ENCODE data around the gene CLMN.
"Not testable (repeated sequence)": the region's sequence is repeated elsewhere in the genome, so short reads cannot be mapped to it uniquely, and the experiment has no call there.

CLMN gene

DNA sequence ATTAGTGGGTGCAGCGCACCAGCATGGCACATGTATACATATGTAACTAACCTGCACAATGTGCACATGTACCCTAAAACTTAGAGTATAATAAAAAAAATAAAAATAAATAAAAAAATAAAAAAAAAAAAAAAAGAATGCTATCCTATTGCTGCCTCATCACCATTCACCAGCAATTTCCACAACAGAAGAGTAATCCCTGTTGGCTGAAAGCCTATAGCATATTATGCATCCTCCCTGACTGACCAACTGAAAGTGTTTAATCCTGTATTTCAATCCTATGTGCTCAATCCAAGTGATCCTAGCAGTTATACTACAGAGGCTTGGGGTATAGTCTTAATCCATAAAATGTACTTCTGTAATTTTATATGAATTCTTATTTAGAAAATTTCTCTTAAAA is 180.8 kb downstream of the CLMN start:
- H3K4me3 ChIP-seq (replicated peaks; ENCODE audit: low read depth, low read length) = no peak overlapping the region
- TF ChIP-seq, protein P1, sequence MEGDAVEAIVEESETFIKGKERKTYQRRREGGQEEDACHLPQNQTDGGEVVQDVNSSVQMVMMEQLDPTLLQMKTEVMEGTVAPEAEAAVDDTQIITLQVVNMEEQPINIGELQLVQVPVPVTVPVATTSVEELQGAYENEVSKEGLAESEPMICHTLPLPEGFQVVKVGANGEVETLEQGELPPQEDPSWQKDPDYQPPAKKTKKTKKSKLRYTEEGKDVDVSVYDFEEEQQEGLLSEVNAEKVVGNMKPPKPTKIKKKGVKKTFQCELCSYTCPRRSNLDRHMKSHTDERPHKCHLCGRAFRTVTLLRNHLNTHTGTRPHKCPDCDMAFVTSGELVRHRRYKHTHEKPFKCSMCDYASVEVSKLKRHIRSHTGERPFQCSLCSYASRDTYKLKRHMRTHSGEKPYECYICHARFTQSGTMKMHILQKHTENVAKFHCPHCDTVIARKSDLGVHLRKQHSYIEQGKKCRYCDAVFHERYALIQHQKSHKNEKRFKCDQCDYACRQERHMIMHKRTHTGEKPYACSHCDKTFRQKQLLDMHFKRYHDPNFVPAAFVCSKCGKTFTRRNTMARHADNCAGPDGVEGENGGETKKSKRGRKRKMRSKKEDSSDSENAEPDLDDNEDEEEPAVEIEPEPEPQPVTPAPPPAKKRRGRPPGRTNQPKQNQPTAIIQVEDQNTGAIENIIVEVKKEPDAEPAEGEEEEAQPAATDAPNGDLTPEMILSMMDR (IDR thresholded peaks at IDR 0.05; ENCODE audit: low read length, missing control alignments) = no peak
- no peak for DNase-seq (ENCODE audit: low read depth)

DNA sequence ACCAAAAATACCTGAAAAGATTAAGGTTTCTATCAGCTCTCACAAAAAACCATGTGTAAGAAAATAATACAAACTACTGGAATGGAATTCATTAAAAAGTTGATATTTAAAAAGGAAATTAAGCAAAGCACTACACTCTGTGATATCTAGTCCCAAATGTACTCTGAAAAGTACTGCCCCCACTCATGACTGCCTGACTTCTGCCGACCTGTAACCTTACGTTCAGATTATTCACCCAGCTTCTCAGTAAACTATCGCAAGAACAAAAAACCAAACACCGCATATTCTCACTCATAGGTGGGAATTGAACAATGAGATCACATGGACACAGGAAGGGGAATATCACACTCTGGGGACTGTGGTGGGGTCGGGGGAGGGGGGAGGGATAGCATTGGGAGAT is 181.3 kb downstream of the CLMN start:
- H3K4me3 ChIP-seq (replicated peaks; ENCODE audit: low read depth, low read length); DNase-seq (ENCODE audit: low read depth): not testable (repeated sequence)

DNA sequence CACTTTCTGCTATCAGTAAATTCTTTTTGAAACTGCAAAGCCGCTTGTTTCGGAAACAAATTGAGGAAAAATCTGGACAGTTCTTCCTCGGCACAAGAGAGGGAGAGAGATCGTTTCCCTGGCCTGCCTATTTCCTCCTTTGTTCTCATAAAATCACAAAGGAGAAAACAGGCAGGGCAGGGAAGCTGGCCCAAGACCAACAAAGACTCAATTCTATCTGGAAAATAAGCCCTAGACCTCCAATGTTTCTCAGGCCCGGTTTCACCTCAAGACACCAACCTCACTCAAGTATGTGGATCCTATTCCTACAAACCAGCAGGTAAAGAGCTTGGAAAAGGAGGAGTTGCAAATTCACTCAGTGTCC is 181.9 kb downstream of the CLMN start:
- DNase-seq (ENCODE audit: low read depth) = peak; percentile 38
- no peak overlapping the region for H3K4me3 ChIP-seq (replicated peaks; ENCODE audit: low read depth, low read length)
- TF ChIP-seq, protein P1 (IDR thresholded peaks at IDR 0.05; ENCODE audit: low read length, missing control alignments) = no peak

DNA sequence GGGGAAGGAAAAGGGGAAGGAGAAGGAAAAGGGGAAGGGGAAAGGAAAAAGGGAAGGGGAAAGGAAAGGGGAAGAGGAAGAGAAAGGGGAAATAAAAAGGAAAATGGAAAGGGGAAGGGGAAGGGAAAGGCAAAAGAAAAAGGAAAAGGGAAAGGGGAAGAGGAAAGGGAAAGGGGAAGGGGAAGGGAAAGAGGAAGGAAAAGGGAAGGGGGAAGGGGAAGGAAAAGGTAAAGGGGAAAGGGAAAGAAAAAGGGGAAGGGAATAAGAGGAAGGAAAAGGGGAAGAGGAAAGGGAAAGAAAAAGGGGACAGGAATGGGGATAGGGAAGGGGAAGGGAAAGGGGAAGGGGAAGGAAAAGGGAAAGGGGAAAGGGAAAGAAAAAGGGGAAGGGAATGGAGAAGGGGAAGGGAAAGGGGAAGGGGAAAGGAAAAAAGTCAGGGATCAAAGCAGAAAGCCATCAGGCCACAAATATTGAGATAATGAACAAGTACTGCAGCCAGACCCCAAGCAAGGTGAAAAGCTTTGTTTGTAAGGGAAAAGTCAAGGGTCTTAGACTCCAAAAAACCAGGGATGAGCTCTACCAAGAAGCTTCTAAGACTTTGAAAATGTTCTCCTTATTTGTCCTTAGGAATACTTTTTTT is 182.4 kb downstream of the CLMN start:
- H3K4me3 ChIP-seq (replicated peaks; ENCODE audit: low read depth, low read length) = no peak overlapping the region
- TF ChIP-seq, protein P1 (IDR thresholded peaks at IDR 0.05; ENCODE audit: low read length, missing control alignments) = no peak

DNA sequence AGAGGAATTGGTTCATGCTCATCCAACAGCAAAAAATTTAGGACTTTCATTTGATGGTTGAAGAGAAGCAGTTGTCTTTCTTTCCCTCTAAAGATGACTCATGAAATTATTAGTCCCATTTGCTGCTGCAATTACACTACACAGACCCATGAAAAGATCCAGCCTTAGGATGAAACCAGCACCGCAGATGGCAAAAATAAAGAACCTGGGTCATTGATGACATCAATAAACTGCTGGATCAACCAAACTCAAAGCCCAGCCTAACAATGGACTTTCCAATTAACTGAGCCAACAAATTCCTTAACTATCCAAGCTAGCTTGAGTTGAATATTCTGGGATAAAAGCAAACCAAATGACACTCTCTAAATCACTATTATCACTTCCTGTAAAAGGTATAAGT is 183.1 kb downstream of the CLMN start:
- DNase-seq (ENCODE audit: low read depth) = peak; percentile 9
- H3K4me3 ChIP-seq (replicated peaks; ENCODE audit: low read depth, low read length) = no peak overlapping the region
- TF ChIP-seq, protein P1 (IDR thresholded peaks at IDR 0.05; ENCODE audit: low read length, missing control alignments) = no peak

More for the DNA sequence above, 182.4 kb downstream of the CLMN start:
- no peak for DNase-seq (ENCODE audit: low read depth)

DNA sequence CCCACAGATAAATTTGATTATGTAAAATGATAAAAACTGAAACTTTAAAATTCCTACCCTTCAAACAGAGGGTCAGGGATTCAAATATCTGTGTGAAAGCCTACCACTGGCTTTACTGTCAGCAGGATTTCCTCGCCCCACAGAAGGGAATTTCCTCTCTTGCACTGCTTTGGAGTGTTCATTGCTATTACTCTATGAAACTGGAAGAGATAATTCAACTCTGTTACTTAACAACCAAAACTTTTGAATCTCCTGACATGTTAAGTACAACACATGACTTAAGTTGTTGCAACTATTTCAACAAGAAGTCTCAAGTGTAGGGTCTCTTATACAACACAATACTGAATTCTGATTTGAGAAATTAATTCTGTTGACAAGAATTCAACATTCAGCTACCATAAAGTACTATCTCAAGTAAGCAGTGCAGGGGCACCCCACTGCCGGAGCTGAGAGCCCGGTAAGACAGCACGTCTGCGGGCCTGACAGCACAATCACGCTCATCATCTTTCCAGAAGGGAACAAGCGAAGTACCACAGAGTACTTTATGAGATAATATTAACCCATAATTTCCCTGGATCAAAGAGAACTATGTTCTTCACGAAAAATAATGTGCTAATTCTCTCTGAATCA is 185.3 kb downstream of the CLMN start:
- peak; percentile 69 for DNase-seq (ENCODE audit: low read depth)
- TF ChIP-seq, protein P1 (IDR thresholded peaks at IDR 0.05; ENCODE audit: low read length, missing control alignments) = no peak
- H3K4me3 ChIP-seq (replicated peaks; ENCODE audit: low read depth, low read length) = no peak overlapping the region

DNA sequence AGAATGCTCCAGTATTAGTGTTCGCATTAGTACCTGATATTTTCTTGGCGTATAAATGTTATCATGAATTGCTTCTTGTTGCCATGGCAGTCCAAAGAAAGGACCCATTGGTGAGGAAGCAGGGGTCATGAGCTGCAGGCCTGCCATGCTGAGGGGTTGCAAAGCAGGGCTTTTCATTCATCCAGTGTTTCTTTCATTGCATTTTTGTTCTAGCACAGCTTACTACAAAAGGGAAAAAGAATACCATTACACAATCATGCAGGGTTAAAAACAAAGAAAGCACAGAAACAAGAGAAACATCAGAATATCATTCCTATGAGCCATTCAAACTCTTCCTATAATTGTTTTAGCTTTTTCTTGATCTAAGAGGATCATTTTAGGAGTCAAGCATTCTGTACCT is 186.4 kb downstream of the CLMN start:
- TF ChIP-seq, protein P1 (IDR thresholded peaks at IDR 0.05; ENCODE audit: low read length, missing control alignments) = no peak
- peak; percentile 53 for DNase-seq (ENCODE audit: low read depth)

More for the DNA sequence above, 186.4 kb downstream of the CLMN start:
- H3K4me3 ChIP-seq (replicated peaks; ENCODE audit: low read depth, low read length) = no peak overlapping the region
